Smooth muscle cell (in vitro differentiated cells): Measurements from ENCODE around the gene TUT4. TPM values are rescaled to one million over a fixed set of nuclear protein-coding genes. Genes with fewer than 3 reads are reported as not detected.

Experiments used
- DNase-seq: peaks from one replicate; lab custom pipeline; 2025; ENCODE audit not compliant: unreplicated experiment; lab: John Stamatoyannopoulos, UW
- H2AFZ ChIP-seq: fragments of 200-600 bp; sonication (generic); 2 replicates; pipeline ENCODE4 v1.6.0; 2016; ENCODE audit warnings: antibody characterized with exemption, low read depth, mild to moderate bottlenecking
- H3F3A ChIP-seq: fragments of 200-600 bp; sonication (generic); 2 replicates; pipeline ENCODE4 v1.6.0; 2017; ENCODE audit warnings: antibody characterized with exemption, low read depth
- H3K27ac ChIP-seq: fragments of 200-600 bp; sonication (generic); 2 replicates; pipeline ENCODE4 v1.5.1; 2016; ENCODE audit warnings: low read depth, mild to moderate bottlenecking
- H3K27me3 ChIP-seq: fragments of 200-600 bp; sonication (generic); 2 replicates; pipeline ENCODE4 v1.6.1; 2016; ENCODE audit warnings: low read depth, mild to moderate bottlenecking
- H3K36me3 ChIP-seq: fragments of 200-600 bp; sonication (generic); 2 replicates; pipeline ENCODE4 v1.5.1; 2016; ENCODE audit warnings: low read depth
- H3K4me1 ChIP-seq: fragments of 200-600 bp; sonication (generic); 2 replicates; pipeline ENCODE4 v1.5.1; 2016; ENCODE audit warnings: low read depth
- H3K4me2 ChIP-seq: fragments of 200-600 bp; sonication (generic); 2 replicates; pipeline ENCODE4 v1.6.0; 2016; ENCODE audit warnings: mild to moderate bottlenecking
- H3K4me3 ChIP-seq: fragments of 200-600 bp; sonication (generic); 2 replicates; pipeline ENCODE4 v1.5.1; 2016; ENCODE audit warnings: mild to moderate bottlenecking
- H3K79me2 ChIP-seq: fragments of 200-600 bp; sonication (generic); 2 replicates; pipeline ENCODE4 v1.6.0; 2016; ENCODE audit warnings: low read depth, mild to moderate bottlenecking
- H3K9ac ChIP-seq: fragments of 200-600 bp; sonication (generic); 2 replicates; pipeline ENCODE4 v1.6.0; 2016; ENCODE audit warnings: low read depth
- H3K9me3 ChIP-seq: fragments of 200-600 bp; sonication (generic); replicated peaks from 2 replicates; pipeline ENCODE4 v1.5.1; 2016; ENCODE audit warnings: low read depth
- H4K20me1 ChIP-seq: fragments of 200-600 bp; sonication (generic); 2 replicates; pipeline ENCODE4 v1.6.0; 2016; ENCODE audit warnings: low read depth
- WGBS: methylation state at CpG from one replicate; pipeline ENCODE4 v1.1.7; 2016; ENCODE audit warnings: low lambda C conversion rate; 5-methylcytosine and 5-hydroxymethylcytosine counted together
- polyA plus RNA-seq: library from polyadenylated mRNA; unstranded; fragments of >200 nt; fragmentation: Nextera tagmentation; extraction: Ambion mirVana; gene quantifications from 2 replicates; pipeline ENCODE4 v1.2.1, GENCODE V29; 2016
- total RNA-seq: library from RNA; depleted of rRNA; stranded (reverse); fragments of >200 nt; gene quantifications from 2 replicates; pipeline ENCODE4 v1.2.3, GENCODE V29; 2014
- TF ChIP-seq, protein P1 (sequence below): fragments of 200-600 bp; sonication (generic); IDR thresholded peaks from 2 replicates; pipeline ENCODE4 v1.5.1; 2017; ENCODE audit warnings: borderline replicate concordance, mild to moderate bottlenecking, antibody characterized with exemption; ENCODE audit not compliant: insufficient read depth, poor library complexity, severe bottlenecking

The TUT4 gene, protein sequence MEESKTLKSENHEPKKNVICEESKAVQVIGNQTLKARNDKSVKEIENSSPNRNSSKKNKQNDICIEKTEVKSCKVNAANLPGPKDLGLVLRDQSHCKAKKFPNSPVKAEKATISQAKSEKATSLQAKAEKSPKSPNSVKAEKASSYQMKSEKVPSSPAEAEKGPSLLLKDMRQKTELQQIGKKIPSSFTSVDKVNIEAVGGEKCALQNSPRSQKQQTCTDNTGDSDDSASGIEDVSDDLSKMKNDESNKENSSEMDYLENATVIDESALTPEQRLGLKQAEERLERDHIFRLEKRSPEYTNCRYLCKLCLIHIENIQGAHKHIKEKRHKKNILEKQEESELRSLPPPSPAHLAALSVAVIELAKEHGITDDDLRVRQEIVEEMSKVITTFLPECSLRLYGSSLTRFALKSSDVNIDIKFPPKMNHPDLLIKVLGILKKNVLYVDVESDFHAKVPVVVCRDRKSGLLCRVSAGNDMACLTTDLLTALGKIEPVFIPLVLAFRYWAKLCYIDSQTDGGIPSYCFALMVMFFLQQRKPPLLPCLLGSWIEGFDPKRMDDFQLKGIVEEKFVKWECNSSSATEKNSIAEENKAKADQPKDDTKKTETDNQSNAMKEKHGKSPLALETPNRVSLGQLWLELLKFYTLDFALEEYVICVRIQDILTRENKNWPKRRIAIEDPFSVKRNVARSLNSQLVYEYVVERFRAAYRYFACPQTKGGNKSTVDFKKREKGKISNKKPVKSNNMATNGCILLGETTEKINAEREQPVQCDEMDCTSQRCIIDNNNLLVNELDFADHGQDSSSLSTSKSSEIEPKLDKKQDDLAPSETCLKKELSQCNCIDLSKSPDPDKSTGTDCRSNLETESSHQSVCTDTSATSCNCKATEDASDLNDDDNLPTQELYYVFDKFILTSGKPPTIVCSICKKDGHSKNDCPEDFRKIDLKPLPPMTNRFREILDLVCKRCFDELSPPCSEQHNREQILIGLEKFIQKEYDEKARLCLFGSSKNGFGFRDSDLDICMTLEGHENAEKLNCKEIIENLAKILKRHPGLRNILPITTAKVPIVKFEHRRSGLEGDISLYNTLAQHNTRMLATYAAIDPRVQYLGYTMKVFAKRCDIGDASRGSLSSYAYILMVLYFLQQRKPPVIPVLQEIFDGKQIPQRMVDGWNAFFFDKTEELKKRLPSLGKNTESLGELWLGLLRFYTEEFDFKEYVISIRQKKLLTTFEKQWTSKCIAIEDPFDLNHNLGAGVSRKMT (N-terminal part only)
- total RNA-seq (33.9 and 58.3 TPM in 2 replicates), polyA plus RNA-seq (13.9 and 31.3 TPM in 2 replicates)

- DNase-seq = peak; percentile 88
- Histone ChIP-seq H3K9ac (peak within 1 kb of the TSS; percentile 79), H3K4me3 (peak within 1 kb of the TSS; percentile 78), H3K36me3 (no peaks in the 10 kb centered on the region), H3F3A (peaks cover 16% of the 10 kb centered on the region), H3K79me2 (peaks cover 42% of the 10 kb centered on the region), H3K4me1 (peaks cover 25% of the 10 kb centered on the region), H4K20me1 (peaks cover 45% of the 10 kb centered on the region), H3K9me3 (no peaks in the 10 kb centered on the region), H2AFZ (peak within 1 kb of the TSS; percentile 86), H3K27me3 (no peaks in the 10 kb centered on the region), H3K27ac (peak within 1 kb of the TSS; percentile 72), H3K4me2 (peak within 1 kb of the TSS; percentile 90)
- under 1% methylated on average over 49 of the region's 68 CpGs for WGBS
- TF ChIP-seq, protein P1, sequence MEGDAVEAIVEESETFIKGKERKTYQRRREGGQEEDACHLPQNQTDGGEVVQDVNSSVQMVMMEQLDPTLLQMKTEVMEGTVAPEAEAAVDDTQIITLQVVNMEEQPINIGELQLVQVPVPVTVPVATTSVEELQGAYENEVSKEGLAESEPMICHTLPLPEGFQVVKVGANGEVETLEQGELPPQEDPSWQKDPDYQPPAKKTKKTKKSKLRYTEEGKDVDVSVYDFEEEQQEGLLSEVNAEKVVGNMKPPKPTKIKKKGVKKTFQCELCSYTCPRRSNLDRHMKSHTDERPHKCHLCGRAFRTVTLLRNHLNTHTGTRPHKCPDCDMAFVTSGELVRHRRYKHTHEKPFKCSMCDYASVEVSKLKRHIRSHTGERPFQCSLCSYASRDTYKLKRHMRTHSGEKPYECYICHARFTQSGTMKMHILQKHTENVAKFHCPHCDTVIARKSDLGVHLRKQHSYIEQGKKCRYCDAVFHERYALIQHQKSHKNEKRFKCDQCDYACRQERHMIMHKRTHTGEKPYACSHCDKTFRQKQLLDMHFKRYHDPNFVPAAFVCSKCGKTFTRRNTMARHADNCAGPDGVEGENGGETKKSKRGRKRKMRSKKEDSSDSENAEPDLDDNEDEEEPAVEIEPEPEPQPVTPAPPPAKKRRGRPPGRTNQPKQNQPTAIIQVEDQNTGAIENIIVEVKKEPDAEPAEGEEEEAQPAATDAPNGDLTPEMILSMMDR = no peak
Measured at GRCh38 chr1:52552505-52553361, at the start of gene TUT4. TSS of gene TUT4 (minus strand) at chr1:52553092. CDS start at chr1:52526280, 26,812 bp downstream.

GRCh38 chr1:52601991-52602855, 49.3 kb upstream of the TUT4 start, which contains the start of gene GPX7:
TSS of gene GPX7 (plus strand) at chr1:52602371. CDS start at chr1:52602410, 39 bp downstream.
- Histone ChIP-seq H3K9ac (peak within 1 kb of the TSS; percentile 60), H3K79me2 (peaks cover 14% of the 10 kb centered on the region), H3K4me3 (peak within 1 kb of the TSS; percentile 66), H3K4me2 (peak within 1 kb of the TSS; percentile 91), H4K20me1 (no peaks in the 10 kb centered on the region), H3K36me3 (no peaks in the 10 kb centered on the region), H3K4me1 (peaks cover 13% of the 10 kb centered on the region), H3K9me3 (no peaks in the 10 kb centered on the region), H3K27ac (peak within 1 kb of the TSS; percentile 35), H3F3A (no peaks in the 10 kb centered on the region), H3K27me3 (no peaks in the 10 kb centered on the region), H2AFZ (peak within 1 kb of the TSS; percentile 97)
- 4% methylated on average over 65 of the region's 97 CpGs for WGBS
- DNase-seq = peak; percentile 16
- TF ChIP-seq, protein P1 = no peak
